GM19395 (cell line): ENCODE measurements around the gene IGDCC3.
"Not testable (repeated sequence)": the region's sequence is repeated elsewhere in the genome, so short reads cannot be mapped to it uniquely, and the experiment has no call there.

ENCODE experiments used
- ATAC-seq: cut with Tn5 transposase; IDR thresholded peaks from one replicate; pipeline ENCODE4 v1.9.1; 2021; ENCODE audit warnings: mild to moderate bottlenecking, moderate library complexity; ENCODE audit not compliant: unreplicated experiment

Gene IGDCC3

GRCh38 chr15:65406424-65407000, 28.7 kb upstream of the IGDCC3 start:
- no peak for ATAC-seq

- no peak for ATAC-seq
Measured at GRCh38 chr15:65405791-65406423, 28.1 kb upstream of the IGDCC3 start.

- ATAC-seq = no peak
Measured at GRCh38 chr15:65404186-65404872, 26.5 kb upstream of the IGDCC3 start.

- ATAC-seq = no peak
Measured at GRCh38 chr15:65402961-65403360, 25.2 kb upstream of the IGDCC3 start.

- ATAC-seq = no peak
Measured at GRCh38 chr15:65401611-65402240, 23.9 kb upstream of the IGDCC3 start.

GRCh38 chr15:65400760-65401610, 23.2 kb upstream of the IGDCC3 start:
- ATAC-seq = no peak

- no peak for ATAC-seq
Measured at GRCh38 chr15:65399997-65400396, 22.2 kb upstream of the IGDCC3 start.

- ATAC-seq = no peak
Measured at GRCh38 chr15:65399001-65399706, 21.4 kb upstream of the IGDCC3 start.

- not testable (repeated sequence) for ATAC-seq
Measured at GRCh38 chr15:65398486-65398885, 20.7 kb upstream of the IGDCC3 start.

GRCh38 chr15:65396965-65397317, 19.1 kb upstream of the IGDCC3 start:
- ATAC-seq = no peak

GRCh38 chr15:65396283-65396964, 18.6 kb upstream of the IGDCC3 start:
- ATAC-seq = no peak

GRCh38 chr15:65395567-65396202, 17.9 kb upstream of the IGDCC3 start:
- ATAC-seq = no peak

GRCh38 chr15:65394936-65395335, 17.1 kb upstream of the IGDCC3 start:
- ATAC-seq = no peak

- no peak for ATAC-seq
Measured at GRCh38 chr15:65394280-65394789, 16.5 kb upstream of the IGDCC3 start.

GRCh38 chr15:65393557-65393956, 15.8 kb upstream of the IGDCC3 start:
- ATAC-seq = no peak

GRCh38 chr15:65393091-65393490, 15.3 kb upstream of the IGDCC3 start:
- ATAC-seq = no peak

- ATAC-seq = no peak
Measured at GRCh38 chr15:65392368-65392767, 14.6 kb upstream of the IGDCC3 start.

- no peak for ATAC-seq
Measured at GRCh38 chr15:65391732-65392131, 13.9 kb upstream of the IGDCC3 start.

- no peak for ATAC-seq
Measured at GRCh38 chr15:65390447-65390846, 12.6 kb upstream of the IGDCC3 start.
